Upper lobe of left lung (tissue), 4 donors: Measurements from ENCODE around the gene PRKAR2B.

Experiments
- POLR2A ChIP-seq, 4 donors: fragments of 450-650 bp; IDR thresholded peaks; one replicate each; pipeline ENCODE4 v1.5.1; 2016 to 2017; ENCODE audit warnings: antibody characterized with exemption in 4 of 4, mild to moderate bottlenecking in 2 of 4
- TF ChIP-seq, protein P1 (sequence below), 6 experiments: fragments of 450-650 bp in 4 of 6; fragments of 200-600 bp in 2 of 6; sonication (generic) in 2 of 6; IDR thresholded peaks; one replicate each; pipeline ENCODE4 v1.5.1; 2016 to 2019; ENCODE audit warnings: antibody characterized with exemption in 6 of 6

DNA sequence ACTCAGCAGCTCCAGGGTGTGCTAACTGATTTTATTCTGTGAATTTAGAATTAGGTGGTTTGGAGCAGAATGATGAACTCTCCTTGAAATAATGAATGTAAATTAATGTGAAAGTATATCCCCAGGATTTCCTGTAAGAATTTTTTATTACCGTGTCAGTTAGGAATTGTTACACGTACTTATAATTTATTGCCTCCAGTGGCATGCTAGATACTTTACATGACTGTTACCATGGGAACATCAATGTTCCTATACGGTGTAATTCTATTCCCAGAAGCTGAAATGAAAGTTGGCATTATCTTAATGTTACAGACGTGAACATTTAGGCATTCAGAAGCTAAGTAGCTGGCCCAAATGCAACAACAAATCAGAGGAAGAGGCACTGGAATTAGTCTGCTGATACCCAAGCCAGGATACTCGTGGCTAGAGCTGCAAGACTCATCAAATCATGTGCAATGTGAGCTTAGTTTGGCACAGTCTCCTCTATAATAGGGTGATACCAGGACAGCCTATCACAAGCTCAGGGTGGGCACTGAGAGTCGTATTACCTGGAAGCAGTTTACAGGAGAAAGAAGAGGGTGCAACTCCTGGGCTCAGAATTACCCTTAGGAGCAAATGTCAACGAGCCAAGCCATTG is 30.0 kb upstream of the PRKAR2B start:
- TF ChIP-seq, protein P1, sequence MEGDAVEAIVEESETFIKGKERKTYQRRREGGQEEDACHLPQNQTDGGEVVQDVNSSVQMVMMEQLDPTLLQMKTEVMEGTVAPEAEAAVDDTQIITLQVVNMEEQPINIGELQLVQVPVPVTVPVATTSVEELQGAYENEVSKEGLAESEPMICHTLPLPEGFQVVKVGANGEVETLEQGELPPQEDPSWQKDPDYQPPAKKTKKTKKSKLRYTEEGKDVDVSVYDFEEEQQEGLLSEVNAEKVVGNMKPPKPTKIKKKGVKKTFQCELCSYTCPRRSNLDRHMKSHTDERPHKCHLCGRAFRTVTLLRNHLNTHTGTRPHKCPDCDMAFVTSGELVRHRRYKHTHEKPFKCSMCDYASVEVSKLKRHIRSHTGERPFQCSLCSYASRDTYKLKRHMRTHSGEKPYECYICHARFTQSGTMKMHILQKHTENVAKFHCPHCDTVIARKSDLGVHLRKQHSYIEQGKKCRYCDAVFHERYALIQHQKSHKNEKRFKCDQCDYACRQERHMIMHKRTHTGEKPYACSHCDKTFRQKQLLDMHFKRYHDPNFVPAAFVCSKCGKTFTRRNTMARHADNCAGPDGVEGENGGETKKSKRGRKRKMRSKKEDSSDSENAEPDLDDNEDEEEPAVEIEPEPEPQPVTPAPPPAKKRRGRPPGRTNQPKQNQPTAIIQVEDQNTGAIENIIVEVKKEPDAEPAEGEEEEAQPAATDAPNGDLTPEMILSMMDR (IDR thresholded peaks at IDR 0.05), result no peak
- no peak for TF ChIP-seq POLR2A (IDR thresholded peaks at IDR 0.05)
